Measurements from ENCODE around the gene NGLY1.

The NGLY1 gene

DNA sequence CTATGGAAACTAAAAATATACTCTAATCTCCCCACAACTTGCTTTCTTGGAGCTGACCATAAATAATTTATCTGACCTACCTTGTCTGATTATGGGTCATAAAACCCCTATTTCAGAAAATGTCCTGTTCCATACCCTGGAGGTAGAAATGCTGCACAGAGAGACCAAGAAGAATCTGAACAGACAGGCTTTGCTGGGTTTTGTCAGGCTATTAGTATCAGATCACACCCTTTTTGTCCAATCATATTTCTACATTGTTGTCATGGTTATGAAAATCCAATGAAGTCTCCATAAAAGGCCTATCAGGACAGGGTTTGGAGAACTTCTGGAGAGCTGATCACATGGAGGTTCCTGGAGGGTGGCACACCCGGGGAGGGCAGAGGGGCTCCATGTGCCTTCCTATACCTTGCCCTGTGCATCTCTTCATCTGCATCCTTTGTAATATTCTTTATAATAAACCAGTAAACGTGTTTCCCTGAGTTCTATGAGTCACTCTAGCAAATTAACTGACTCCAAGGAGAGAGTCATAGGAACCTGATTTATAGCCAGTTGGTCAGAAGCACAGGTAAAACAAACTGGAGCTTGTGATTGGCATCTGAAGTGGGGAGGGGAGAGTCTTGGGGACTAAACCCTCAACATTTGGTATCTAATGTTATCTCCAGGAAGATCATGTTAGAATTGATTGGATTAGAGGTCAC lies 58.1 kb downstream of the NGLY1 start:
- Histone ChIP-seq H3K4me1 (ENCODE audit: insufficient read depth, low read length) (no peaks in the 10 kb centered on the region), H3K9me3 (ENCODE audit: low read length) (no peaks in the 10 kb centered on the region), H2AFZ (ENCODE audit: low read depth, low read length) (no peak overlapping the region), H3K4me3 (ENCODE audit: low read length) (no peak overlapping the region), H3K27me3 (ENCODE audit: insufficient read depth, low read length) (no peaks in the 10 kb centered on the region), H3K36me3 (ENCODE audit: insufficient read depth, low read length) (peaks cover 15% of the 10 kb centered on the region)

DNA sequence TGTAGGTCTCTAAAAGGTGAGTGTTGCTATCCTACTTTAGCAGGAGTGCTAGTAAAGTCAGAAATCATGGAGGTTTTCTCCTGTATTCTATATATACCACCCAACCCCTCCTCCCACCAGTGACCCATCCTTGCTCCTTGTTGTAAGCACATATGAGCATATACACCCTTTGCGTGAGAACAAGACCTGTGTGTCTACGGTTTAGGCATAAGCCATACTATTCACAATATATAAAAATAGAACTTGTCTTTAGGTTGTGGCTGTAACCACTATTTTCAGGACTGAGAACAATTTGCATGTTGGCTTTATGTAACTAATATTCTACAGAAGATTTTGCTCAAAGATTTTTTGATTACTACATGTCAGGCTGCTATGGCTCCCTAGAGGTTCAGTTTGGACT lies 59.4 kb downstream of the NGLY1 start:
- Histone ChIP-seq H3K4me3 (ENCODE audit: low read length) (no peak overlapping the region), H3K36me3 (ENCODE audit: insufficient read depth, low read length) (peaks cover 11% of the 10 kb centered on the region), H3K9me3 (ENCODE audit: low read length) (no peaks in the 10 kb centered on the region), H2AFZ (ENCODE audit: low read depth, low read length) (no peak overlapping the region), H3K27me3 (ENCODE audit: insufficient read depth, low read length) (no peaks in the 10 kb centered on the region), H3K4me1 (ENCODE audit: insufficient read depth, low read length) (no peaks in the 10 kb centered on the region)

DNA sequence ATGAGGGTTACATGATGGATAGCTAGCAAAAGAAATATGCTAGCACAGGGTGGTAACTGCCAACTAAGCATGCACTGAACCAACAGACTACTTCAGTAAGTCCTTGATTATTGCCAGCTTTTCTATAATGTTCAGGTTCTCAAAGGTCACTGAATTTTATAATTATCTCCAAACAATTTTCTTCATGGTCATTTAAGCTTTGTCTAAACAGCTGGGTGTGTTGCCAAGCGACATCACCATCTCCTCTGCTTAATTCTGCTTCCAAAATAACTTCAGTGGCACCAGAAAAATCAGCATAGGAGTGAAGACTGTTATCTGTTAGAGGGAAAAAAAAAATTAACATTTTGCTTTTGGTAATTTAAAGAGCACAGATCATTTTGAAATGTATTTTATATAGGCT lies 63.9 kb downstream of the NGLY1 start:
- H3K36me3 ChIP-seq (ENCODE audit: insufficient read depth, low read length), result peaks cover 3% of the 10 kb centered on the region
- H3K9me3 ChIP-seq (ENCODE audit: low read length), result no peaks in the 10 kb centered on the region
- no peak overlapping the region for H2AFZ ChIP-seq (ENCODE audit: low read depth, low read length)
- H3K27me3 ChIP-seq (ENCODE audit: insufficient read depth, low read length), result no peaks in the 10 kb centered on the region
- no peaks in the 10 kb centered on the region for H3K4me1 ChIP-seq (ENCODE audit: insufficient read depth, low read length)
- no peak overlapping the region for H3K4me3 ChIP-seq (ENCODE audit: low read length)

DNA sequence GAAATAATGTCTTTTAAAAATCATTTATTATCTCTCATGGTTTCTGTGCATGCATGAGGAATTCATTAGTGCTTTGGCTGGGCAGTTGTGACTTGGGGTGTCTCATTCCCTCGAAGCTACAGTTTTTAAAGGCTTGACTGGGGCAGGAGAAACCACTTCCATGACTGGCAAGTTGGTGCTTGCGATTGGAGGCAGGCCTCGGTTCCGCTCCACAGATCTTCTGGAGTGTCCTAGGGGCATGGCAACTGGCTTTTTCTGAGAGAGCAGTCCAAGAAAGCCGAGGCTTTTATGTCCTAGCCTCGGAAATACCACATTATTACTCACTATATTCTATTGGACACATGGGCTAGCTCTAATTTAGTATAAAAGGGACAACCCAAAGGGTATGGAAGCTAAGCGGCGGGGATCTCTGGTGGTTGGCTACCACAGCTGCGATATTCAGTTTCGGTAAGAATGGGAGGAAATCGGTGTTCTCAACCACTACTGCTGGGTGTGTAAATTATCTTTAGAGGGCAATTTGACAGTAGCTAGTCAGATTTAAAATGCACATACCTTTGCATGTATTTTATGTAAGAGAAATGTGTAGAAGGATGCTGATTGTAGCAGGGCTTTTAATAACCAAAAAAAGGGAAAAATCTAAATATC lies 69.8 kb downstream of the NGLY1 start:
- Histone ChIP-seq H3K4me1 (ENCODE audit: insufficient read depth, low read length) (no peaks in the 10 kb centered on the region), H3K9me3 (ENCODE audit: low read length) (no peaks in the 10 kb centered on the region), H3K4me3 (ENCODE audit: low read length) (no peak overlapping the region), H3K27me3 (ENCODE audit: insufficient read depth, low read length) (no peaks in the 10 kb centered on the region), H3K36me3 (ENCODE audit: insufficient read depth, low read length) (no peaks in the 10 kb centered on the region), H2AFZ (ENCODE audit: low read depth, low read length) (no peak overlapping the region)

DNA sequence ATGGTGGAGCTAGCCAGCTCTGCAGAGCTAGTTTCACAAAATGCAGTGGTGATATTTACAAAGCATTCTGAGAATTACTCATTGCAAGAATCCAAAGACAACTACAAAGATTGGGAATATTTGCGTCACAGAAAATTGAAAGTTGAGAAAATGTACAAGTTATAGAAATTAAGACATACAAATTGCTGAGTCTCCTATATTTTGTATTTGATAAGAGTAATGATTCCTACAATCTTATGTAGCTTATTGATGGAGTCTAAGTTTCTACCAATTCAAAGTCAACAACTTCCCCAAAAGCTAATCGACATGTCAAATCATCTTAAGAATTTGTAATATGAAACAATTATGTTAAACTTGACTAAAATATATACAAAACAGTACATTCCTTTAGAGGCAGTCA lies 72.2 kb downstream of the NGLY1 start:
- Histone ChIP-seq H3K36me3 (ENCODE audit: insufficient read depth, low read length) (no peaks in the 10 kb centered on the region), H3K4me3 (ENCODE audit: low read length) (no peak overlapping the region), H3K4me1 (ENCODE audit: insufficient read depth, low read length) (no peaks in the 10 kb centered on the region)

DNA sequence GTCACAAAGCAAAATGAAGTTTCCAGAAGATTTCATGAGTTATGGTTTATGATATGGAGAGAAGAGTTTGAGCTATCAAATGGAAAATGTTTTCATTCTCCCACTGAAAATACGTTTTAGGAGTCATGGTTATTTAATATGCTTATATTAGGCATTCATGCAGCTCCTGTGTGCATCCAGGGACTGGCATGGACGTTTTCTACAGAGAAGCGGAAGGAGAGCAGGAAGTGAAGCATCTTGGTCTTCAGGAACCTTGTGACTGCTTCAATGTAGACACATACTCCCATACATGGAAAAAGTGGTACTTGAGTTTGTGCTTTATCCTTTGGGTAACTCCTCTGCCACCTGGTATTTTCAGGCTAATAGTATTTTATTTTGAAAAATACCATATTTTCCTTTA lies 75.2 kb downstream of the NGLY1 start:
- Histone ChIP-seq H3K27me3 (ENCODE audit: insufficient read depth, low read length) (peaks cover 2% of the 10 kb centered on the region), H3K4me3 (ENCODE audit: low read length) (no peak overlapping the region), H2AFZ (ENCODE audit: low read depth, low read length) (no peak overlapping the region)

More for the DNA sequence above, 72.2 kb downstream of the NGLY1 start:
- H2AFZ ChIP-seq (ENCODE audit: low read depth, low read length), result no peak overlapping the region
- H3K9me3 ChIP-seq (ENCODE audit: low read length), result no peaks in the 10 kb centered on the region
- H3K27me3 ChIP-seq (ENCODE audit: insufficient read depth, low read length), result peaks cover 2% of the 10 kb centered on the region

DNA sequence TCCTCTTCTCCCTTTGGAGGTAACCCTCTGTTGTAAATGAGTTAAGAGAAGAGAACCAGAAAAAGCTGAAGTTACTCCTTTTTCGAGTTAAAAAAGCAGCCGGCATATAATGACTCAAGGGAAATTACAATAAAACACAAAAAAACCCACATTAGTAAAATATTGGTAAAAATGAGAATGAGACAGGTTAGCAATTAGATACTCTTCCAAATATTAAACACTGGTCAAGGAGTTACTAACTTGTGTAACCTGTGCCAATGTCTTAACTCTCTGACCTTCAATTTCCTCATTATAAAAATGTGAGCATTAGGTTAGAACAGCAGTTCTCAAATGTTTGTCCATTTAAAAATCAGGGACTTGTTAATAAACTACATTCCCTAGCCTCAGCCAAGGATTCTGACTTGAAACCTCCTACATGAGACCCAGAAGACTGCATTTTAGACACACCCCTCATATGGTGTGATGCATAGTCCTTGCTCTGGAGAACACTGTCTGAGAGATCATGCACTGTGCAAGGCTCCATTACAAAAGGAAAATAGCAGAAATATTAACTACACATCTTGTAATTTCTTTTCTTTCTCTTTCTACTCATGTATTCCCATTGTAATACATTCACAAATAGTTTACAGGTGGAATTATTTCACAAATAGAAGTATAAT lies 75.8 kb downstream of the NGLY1 start:
- Histone ChIP-seq H3K36me3 (ENCODE audit: insufficient read depth, low read length) (no peaks in the 10 kb centered on the region), H3K9me3 (ENCODE audit: low read length) (no peaks in the 10 kb centered on the region), H3K4me1 (ENCODE audit: insufficient read depth, low read length) (no peaks in the 10 kb centered on the region), H3K4me3 (ENCODE audit: low read length) (no peak overlapping the region), H2AFZ (ENCODE audit: low read depth, low read length) (no peak overlapping the region), H3K27me3 (ENCODE audit: insufficient read depth, low read length) (peaks cover 2% of the 10 kb centered on the region)

More for the DNA sequence above, 75.2 kb downstream of the NGLY1 start:
- Histone ChIP-seq H3K9me3 (ENCODE audit: low read length) (no peaks in the 10 kb centered on the region), H3K4me1 (ENCODE audit: insufficient read depth, low read length) (no peaks in the 10 kb centered on the region), H3K36me3 (ENCODE audit: insufficient read depth, low read length) (no peaks in the 10 kb centered on the region)

DNA sequence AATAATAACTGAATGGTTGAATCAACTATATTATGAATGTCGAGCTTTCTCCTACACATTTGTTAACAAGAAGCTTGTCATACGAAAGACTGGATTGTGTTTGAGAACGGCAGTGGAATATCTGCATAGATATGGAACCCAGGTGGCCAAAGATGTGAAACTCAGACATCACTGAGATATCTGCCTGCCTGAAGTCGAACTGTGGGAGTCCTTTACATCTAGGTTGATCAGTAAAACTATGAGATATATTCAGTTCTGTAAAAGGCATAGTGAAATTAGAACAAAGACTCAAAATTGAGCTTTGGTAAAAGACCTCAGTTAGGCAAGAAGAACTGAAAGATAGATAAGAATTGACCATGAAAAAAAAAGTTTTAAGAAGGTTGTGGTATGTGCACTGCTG lies 77.0 kb downstream of the NGLY1 start:
- peaks cover 2% of the 10 kb centered on the region for H3K27me3 ChIP-seq (ENCODE audit: insufficient read depth, low read length)
- no peaks in the 10 kb centered on the region for H3K9me3 ChIP-seq (ENCODE audit: low read length)
- H3K4me1 ChIP-seq (ENCODE audit: insufficient read depth, low read length), result no peaks in the 10 kb centered on the region
- H2AFZ ChIP-seq (ENCODE audit: low read depth, low read length), result no peak overlapping the region
- H3K4me3 ChIP-seq (ENCODE audit: low read length), result no peak overlapping the region
- no peaks in the 10 kb centered on the region for H3K36me3 ChIP-seq (ENCODE audit: insufficient read depth, low read length)

DNA sequence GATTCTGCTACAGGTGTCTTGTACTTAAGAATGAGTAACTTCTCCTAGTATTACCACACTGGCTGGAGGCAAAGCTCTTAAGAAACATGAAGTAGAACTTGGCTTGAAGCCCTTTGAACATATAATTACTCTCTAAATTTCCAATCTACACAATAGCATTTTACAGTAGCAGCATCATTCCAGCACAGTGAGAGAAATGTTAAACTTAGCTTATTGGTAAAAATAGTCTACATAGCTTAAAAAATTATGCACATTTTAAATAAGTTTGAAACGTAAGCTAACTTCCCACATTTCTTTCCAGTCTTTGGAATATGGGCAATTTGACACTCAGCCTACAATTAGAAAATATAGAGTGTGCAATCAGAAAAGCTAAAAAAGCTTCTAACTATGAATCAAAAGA lies 85.7 kb downstream of the NGLY1 start:
- Histone ChIP-seq H3K27me3 (ENCODE audit: insufficient read depth, low read length) (no peaks in the 10 kb centered on the region), H3K9me3 (ENCODE audit: low read length) (no peaks in the 10 kb centered on the region), H3K4me3 (ENCODE audit: low read length) (no peak overlapping the region), H2AFZ (ENCODE audit: low read depth, low read length) (no peak overlapping the region), H3K4me1 (ENCODE audit: insufficient read depth, low read length) (no peaks in the 10 kb centered on the region), H3K36me3 (ENCODE audit: insufficient read depth, low read length) (no peaks in the 10 kb centered on the region)

DNA sequence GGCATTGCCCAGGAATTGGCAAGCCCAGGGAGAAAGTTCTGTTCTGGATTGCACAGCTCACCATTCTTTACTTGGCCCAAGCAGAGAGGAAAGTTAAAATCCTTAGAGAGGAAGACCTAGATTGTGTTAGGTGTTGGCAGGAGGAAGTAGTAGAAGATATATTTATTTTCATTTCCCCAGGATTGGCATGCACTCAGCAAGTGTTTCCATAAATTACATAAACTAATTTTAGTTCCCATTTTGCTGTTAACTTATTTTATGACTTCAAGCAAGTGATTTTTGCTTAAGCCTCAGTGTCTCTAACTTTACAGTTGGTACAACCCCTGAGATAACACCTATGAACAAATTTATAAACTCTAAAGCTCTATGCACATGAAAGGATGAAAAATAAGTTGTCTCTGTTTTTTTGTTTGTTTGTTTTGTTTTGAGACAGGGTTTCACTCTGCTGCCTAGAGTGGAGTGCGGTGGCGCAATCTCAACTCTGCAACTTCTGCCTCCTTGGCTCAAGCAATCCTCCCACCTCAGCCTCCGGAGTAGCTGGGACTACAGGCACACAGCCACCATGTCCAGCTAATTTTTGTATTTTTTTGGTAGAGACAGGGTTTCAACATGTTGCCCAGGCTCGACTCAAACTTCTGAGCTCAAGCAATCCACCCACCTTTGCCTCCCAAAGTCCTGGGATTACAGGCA lies 87.4 kb downstream of the NGLY1 start:
- no peaks in the 10 kb centered on the region for H3K27me3 ChIP-seq (ENCODE audit: insufficient read depth, low read length)
- H3K4me1 ChIP-seq (ENCODE audit: insufficient read depth, low read length), result no peaks in the 10 kb centered on the region
- no peak overlapping the region for H3K4me3 ChIP-seq (ENCODE audit: low read length)
- no peaks in the 10 kb centered on the region for H3K9me3 ChIP-seq (ENCODE audit: low read length)
- H2AFZ ChIP-seq (ENCODE audit: low read depth, low read length), result no peak overlapping the region
- H3K36me3 ChIP-seq (ENCODE audit: insufficient read depth, low read length), result no peaks in the 10 kb centered on the region

DNA sequence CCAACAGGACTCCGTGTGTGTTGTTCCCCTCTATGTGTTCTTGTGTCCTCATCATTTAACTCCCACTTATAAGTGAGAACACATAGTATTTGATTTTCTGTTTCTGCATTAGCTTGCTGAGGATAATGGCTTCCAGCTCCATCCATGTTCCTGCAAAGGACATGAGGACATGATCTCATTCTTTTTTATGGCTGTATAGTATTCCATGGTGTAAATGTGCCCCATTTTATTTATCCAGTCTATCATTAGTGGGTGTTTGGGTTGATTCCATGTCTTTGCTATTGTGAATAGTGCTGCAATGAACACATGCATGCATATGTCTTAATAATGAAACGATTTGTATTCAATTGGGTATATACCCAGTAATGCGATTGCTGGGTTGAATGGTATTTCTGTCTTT lies 90.0 kb downstream of the NGLY1 start:
- Histone ChIP-seq H3K27me3 (ENCODE audit: insufficient read depth, low read length) (no peaks in the 10 kb centered on the region), H3K4me1 (ENCODE audit: insufficient read depth, low read length) (no peaks in the 10 kb centered on the region), H3K9me3 (ENCODE audit: low read length) (no peaks in the 10 kb centered on the region), H3K4me3 (ENCODE audit: low read length) (no peak overlapping the region), H2AFZ (ENCODE audit: low read depth, low read length) (no peak overlapping the region), H3K36me3 (ENCODE audit: insufficient read depth, low read length) (no peaks in the 10 kb centered on the region)

DNA sequence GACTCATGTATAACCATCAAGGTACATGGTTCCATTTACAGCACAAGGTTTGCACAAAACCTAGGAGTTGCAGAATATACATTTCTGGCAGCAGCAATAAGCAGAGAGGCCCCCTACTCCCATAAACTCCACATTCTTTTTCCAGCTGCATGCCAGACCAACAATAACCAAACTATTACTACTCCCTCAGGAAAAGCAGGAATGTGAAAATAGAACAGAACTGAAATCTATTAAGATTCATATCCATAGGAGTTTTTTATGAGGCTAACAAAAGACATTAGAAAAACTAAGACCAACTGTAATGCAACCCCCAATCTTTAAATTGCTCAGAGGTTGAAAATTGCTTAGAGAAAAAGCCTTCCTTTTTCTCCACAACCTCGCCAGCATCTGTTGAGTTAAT lies 90.9 kb downstream of the NGLY1 start:
- no peaks in the 10 kb centered on the region for H3K4me1 ChIP-seq (ENCODE audit: insufficient read depth, low read length)
- H2AFZ ChIP-seq (ENCODE audit: low read depth, low read length), result no peak overlapping the region
- no peak overlapping the region for H3K4me3 ChIP-seq (ENCODE audit: low read length)
- no peaks in the 10 kb centered on the region for H3K36me3 ChIP-seq (ENCODE audit: insufficient read depth, low read length)
- no peaks in the 10 kb centered on the region for H3K27me3 ChIP-seq (ENCODE audit: insufficient read depth, low read length)
- H3K9me3 ChIP-seq (ENCODE audit: low read length), result no peaks in the 10 kb centered on the region

Measured in neuron (in vitro differentiated cells).